Astrocyte (in vitro differentiated cells and primary cell): ENCODE data around the gene ZDHHC11. TPM values are rescaled to one million over a fixed set of nuclear protein-coding genes. Genes with fewer than 3 reads are reported as not detected.
"Not testable (repeated sequence)": the region's sequence is repeated elsewhere in the genome, so short reads cannot be mapped to it uniquely, and the experiment has no call there.

Source experiments
- DNase-seq: peaks from one replicate; pipeline ENCODE4 v3.0.0-alpha.2; 2010; ENCODE audit warnings: low read depth
- FAIRE-seq: peaks from 2 replicates; lab custom pipeline; 2011; peaks lifted over from hg19 to GRCh38; lab: Jason Lieb, UNC
- H2AFZ ChIP-seq: 2 replicates; pipeline ENCODE4 v1.6.0; 2012; ENCODE audit warnings: low read depth, low read length, inconsistent platforms
- H3K27ac ChIP-seq: 2 replicates; pipeline ENCODE4 v1.5.1; 2011; ENCODE audit warnings: low read depth, low read length, inconsistent platforms
- H3K27me3 ChIP-seq: 2 replicates; pipeline ENCODE4 v1.6.0; 2011; ENCODE audit warnings: low read length, inconsistent platforms; ENCODE audit not compliant: insufficient read depth
- H3K36me3 ChIP-seq: 2 replicates; pipeline ENCODE4 v1.5.1; 2011; ENCODE audit warnings: low read length, inconsistent platforms; ENCODE audit not compliant: insufficient read depth
- H3K4me1 ChIP-seq: 2 replicates; pipeline ENCODE4 v1.5.1; 2011; ENCODE audit warnings: low read length, inconsistent platforms; ENCODE audit not compliant: insufficient read depth
- H3K4me2 ChIP-seq: 2 replicates; pipeline ENCODE4 v1.6.0; 2012; ENCODE audit warnings: low read length, inconsistent platforms
- H3K4me3 ChIP-seq: 2 replicates; pipeline ENCODE4 v1.5.1; 2011; ENCODE audit warnings: low read depth, mild to moderate bottlenecking, low read length, inconsistent platforms; ENCODE audit not compliant: insufficient read depth
- H3K79me2 ChIP-seq: 2 replicates; pipeline ENCODE4 v1.6.0; 2012; ENCODE audit warnings: mild to moderate bottlenecking, low read length, inconsistent platforms; ENCODE audit not compliant: insufficient read depth
- H3K9ac ChIP-seq: 2 replicates; pipeline ENCODE4 v1.6.0; 2012; ENCODE audit warnings: mild to moderate bottlenecking, low read length, inconsistent platforms
- H3K9me3 ChIP-seq: 2 replicates; pipeline ENCODE4 v1.5.1; 2012; ENCODE audit warnings: low read depth, mild to moderate bottlenecking, low read length, inconsistent platforms; ENCODE audit not compliant: insufficient read depth
- H4K20me1 ChIP-seq: 2 replicates; pipeline ENCODE4 v1.6.0; 2012; ENCODE audit warnings: low read length, inconsistent platforms; ENCODE audit not compliant: insufficient read depth
- H3K27ac Mint-ChIP-seq: one replicate; pipeline ENCODE4 v1.8.0; 2021; ENCODE audit warnings: mild to moderate bottlenecking, mixed read lengths; ENCODE audit not compliant: unreplicated experiment
- H3K27me3 Mint-ChIP-seq: one replicate; pipeline ENCODE4 v1.8.0; 2021; ENCODE audit warnings: low read depth, mixed read lengths; ENCODE audit not compliant: unreplicated experiment
- H3K36me3 Mint-ChIP-seq: one replicate; pipeline ENCODE4 v1.8.0; 2021; ENCODE audit warnings: low read depth, mixed read lengths; ENCODE audit not compliant: unreplicated experiment
- H3K4me1 Mint-ChIP-seq: one replicate; pipeline ENCODE4 v1.8.0; 2021; ENCODE audit warnings: low read depth, mixed read lengths; ENCODE audit not compliant: unreplicated experiment
- H3K4me3 Mint-ChIP-seq: one replicate; pipeline ENCODE4 v1.8.0; 2021; ENCODE audit warnings: mild to moderate bottlenecking, moderate library complexity, mixed read lengths; ENCODE audit not compliant: unreplicated experiment
- H3K9me3 Mint-ChIP-seq: one replicate; pipeline ENCODE4 v1.8.0; 2021; ENCODE audit warnings: mild to moderate bottlenecking, mixed read lengths; ENCODE audit not compliant: unreplicated experiment
- CTCF ChIP-seq: IDR thresholded peaks from 2 replicates; pipeline ENCODE4 v1.5.1; 2011; ENCODE audit warnings: low read depth, mild to moderate bottlenecking, inconsistent platforms, low read length, moderate library complexity; ENCODE audit not compliant: insufficient read depth
- EZH2 ChIP-seq: IDR thresholded peaks from 2 replicates; pipeline ENCODE4 v1.6.1; 2012; ENCODE audit warnings: mild to moderate bottlenecking, low read length, inconsistent platforms; ENCODE audit not compliant: insufficient read depth
- total RNA-seq: library from RNA; stranded (reverse); gene quantifications from 2 replicates; pipeline ENCODE4 v1.2.1, GENCODE V29; 2021

ZDHHC11 gene
- total RNA-seq, 1 donor from 2014 or later = 15.9 TPM

GRCh38 chr5:815449-815848 is 35.3 kb downstream of the ZDHHC11 start:
- Histone ChIP-seq H4K20me1 (no peaks in the 10 kb centered on the region), H3K4me3 (no peak overlapping the region), H3K4me2 (no peak overlapping the region), H3K79me2 (no peaks in the 10 kb centered on the region), H3K27ac (no peak overlapping the region), H3K9ac (no peak overlapping the region), H3K36me3 (no peaks in the 10 kb centered on the region), H2AFZ (no peak overlapping the region), H3K4me1 (no peaks in the 10 kb centered on the region), H3K27me3 (no peaks in the 10 kb centered on the region), H3K9me3 (no peaks in the 10 kb centered on the region)
- no peaks in the 10 kb centered on the region for H3K9me3 Mint-ChIP-seq
- H3K27me3 Mint-ChIP-seq = peaks cover 2% of the 10 kb centered on the region
- TF ChIP-seq EZH2 (no peak), CTCF (no peak)
- DNase-seq (no peak), FAIRE-seq (no peak)
- peaks cover 28% of the 10 kb centered on the region for H3K36me3 Mint-ChIP-seq
- no peak overlapping the region for H3K27ac Mint-ChIP-seq
- no peak overlapping the region for H3K4me3 Mint-ChIP-seq
- no peaks in the 10 kb centered on the region for H3K4me1 Mint-ChIP-seq

GRCh38 chr5:813575-813974 is 37.2 kb downstream of the ZDHHC11 start:
- H3K9me3 ChIP-seq, H3K4me2 ChIP-seq, H3K27me3 Mint-ChIP-seq, H3K36me3 ChIP-seq, H3K27ac ChIP-seq, FAIRE-seq, H4K20me1 ChIP-seq, H3K4me3 ChIP-seq, H3K79me2 ChIP-seq, DNase-seq, H3K27ac Mint-ChIP-seq, H3K9ac ChIP-seq, H3K4me3 Mint-ChIP-seq, H3K9me3 Mint-ChIP-seq, H3K4me1 ChIP-seq, H2AFZ ChIP-seq, H3K27me3 ChIP-seq, H3K4me1 Mint-ChIP-seq: not testable (repeated sequence)
- H3K36me3 Mint-ChIP-seq = peaks cover 22% of the 10 kb centered on the region

- DNase-seq, H3K27ac Mint-ChIP-seq, H3K9me3 ChIP-seq, H4K20me1 ChIP-seq, H3K4me1 ChIP-seq, H3K9ac ChIP-seq, H3K4me3 ChIP-seq, H3K9me3 Mint-ChIP-seq, H3K36me3 ChIP-seq, H3K4me2 ChIP-seq, H3K36me3 Mint-ChIP-seq, H3K4me3 Mint-ChIP-seq, H3K27me3 ChIP-seq, H3K79me2 ChIP-seq, H3K27me3 Mint-ChIP-seq, H3K4me1 Mint-ChIP-seq, H3K27ac ChIP-seq, FAIRE-seq, H2AFZ ChIP-seq: not testable (repeated sequence)
These were observed 39.4 kb downstream of the ZDHHC11 start for GRCh38 chr5:811384-811783.

- H3K27me3 ChIP-seq, FAIRE-seq, H3K27ac ChIP-seq: not testable (repeated sequence)
These were observed 42.9 kb downstream of the ZDHHC11 start for GRCh38 chr5:807719-808514.

More at GRCh38 chr5:807719-808514, 42.9 kb downstream of the ZDHHC11 start:
- H3K36me3 ChIP-seq, H3K9ac ChIP-seq, H3K27me3 Mint-ChIP-seq, H3K4me1 Mint-ChIP-seq, H3K79me2 ChIP-seq, H3K9me3 Mint-ChIP-seq, H3K4me1 ChIP-seq, H3K4me3 ChIP-seq, H3K4me3 Mint-ChIP-seq, H4K20me1 ChIP-seq, DNase-seq, H3K27ac Mint-ChIP-seq, H2AFZ ChIP-seq, H3K4me2 ChIP-seq, H3K9me3 ChIP-seq, H3K36me3 Mint-ChIP-seq: not testable (repeated sequence)
